Effector memory CD8-positive, alpha-beta T cell (primary cell): ENCODE data around the gene TPCN2.

Experiments
- ATAC-seq: fragments of 150-1000 bp; cut with Tn5 transposase; replicated peaks from 2 replicates; pipeline ENCODE4 v1.10.0; 2021; ENCODE audit warnings: mild to moderate bottlenecking, moderate library complexity
- DNase-seq, 3 experiments: peaks; one replicate each; pipeline ENCODE4 v3.0.0; 2021
- H3K27ac Mint-ChIP-seq, 2 donors: one replicate each; pipeline ENCODE4 v1.8.0; 2022; ENCODE audit warnings: mild to moderate bottlenecking in 2 of 2, mixed read lengths in 2 of 2, moderate library complexity in 2 of 2
- H3K27me3 Mint-ChIP-seq, 2 donors: one replicate each; pipeline ENCODE4 v1.8.0; 2022; ENCODE audit warnings: mixed read lengths in 2 of 2
- H3K36me3 Mint-ChIP-seq: one replicate; pipeline ENCODE4 v1.8.0; 2022; ENCODE audit warnings: mild to moderate bottlenecking, moderate library complexity, mixed read lengths; ENCODE audit not compliant: insufficient read depth
- H3K4me1 Mint-ChIP-seq, 2 donors: one replicate each; pipeline ENCODE4 v1.8.0; 2022; ENCODE audit warnings: low read depth in 2 of 2, mixed read lengths in 2 of 2
- H3K4me3 Mint-ChIP-seq, 2 donors: one replicate each; pipeline ENCODE4 v1.8.0; 2022; ENCODE audit warnings: mild to moderate bottlenecking in 2 of 2, mixed read lengths in 2 of 2, moderate library complexity in 2 of 2
- H3K9me3 Mint-ChIP-seq, 2 donors: one replicate each; pipeline ENCODE4 v1.8.0; 2022; ENCODE audit warnings: mixed read lengths in 2 of 2

Gene TPCN2

GRCh38 chr11:69037074-69037473 lies 11.7 kb upstream of the TPCN2 start:
- no peak for DNase-seq
- ATAC-seq: no peak
- Mint-ChIP-seq H3K4me3 (no peak overlapping the region), H3K27me3 (peaks cover 21 to 43% of the 10 kb centered on the region in 2 donors), H3K27ac (no peak overlapping the region), H3K36me3 (no peaks in the 10 kb centered on the region), H3K4me1 (no peaks in the 10 kb centered on the region), H3K9me3 (no peaks in the 10 kb centered on the region)

- DNase-seq: no peak
- no peak overlapping the region for H3K27ac Mint-ChIP-seq
Measured at GRCh38 chr11:69037544-69037943, 11.2 kb upstream of the TPCN2 start.

GRCh38 chr11:69039501-69039900 lies 9.2 kb upstream of the TPCN2 start:
- Mint-ChIP-seq H3K4me3 (no peak overlapping the region), H3K36me3 (no peaks in the 10 kb centered on the region), H3K27ac (no peak overlapping the region), H3K9me3 (no peaks in the 10 kb centered on the region), H3K27me3 (peaks cover 15 to 39% of the 10 kb centered on the region in 2 donors), H3K4me1 (peaks cover 0 to 1% of the 10 kb centered on the region in 2 donors)
- ATAC-seq: no peak
- DNase-seq: no peak

More at GRCh38 chr11:69037544-69037943, 11.2 kb upstream of the TPCN2 start:
- H3K4me3 Mint-ChIP-seq: no peak overlapping the region
- H3K4me1 Mint-ChIP-seq: no peaks in the 10 kb centered on the region
- H3K9me3 Mint-ChIP-seq: no peaks in the 10 kb centered on the region
- H3K36me3 Mint-ChIP-seq: no peaks in the 10 kb centered on the region
- peaks cover 21 to 47% of the 10 kb centered on the region in 2 donors for H3K27me3 Mint-ChIP-seq
- no peak for ATAC-seq

GRCh38 chr11:69040051-69040450 lies 8.7 kb upstream of the TPCN2 start:
- no peaks in the 10 kb centered on the region for H3K36me3 Mint-ChIP-seq
- H3K27me3 Mint-ChIP-seq: peaks cover 11 to 35% of the 10 kb centered on the region in 2 donors
- no peak overlapping the region for H3K4me3 Mint-ChIP-seq
- ATAC-seq: no peak
- H3K27ac Mint-ChIP-seq: no peak overlapping the region
- H3K9me3 Mint-ChIP-seq: no peaks in the 10 kb centered on the region
- H3K4me1 Mint-ChIP-seq: peaks cover 0 to 1% of the 10 kb centered on the region in 2 donors
- DNase-seq: no peak

GRCh38 chr11:69040581-69041260 lies 8.0 kb upstream of the TPCN2 start:
- no peaks in the 10 kb centered on the region for H3K9me3 Mint-ChIP-seq
- ATAC-seq (no peak), DNase-seq (no peak)
- H3K36me3 Mint-ChIP-seq: no peaks in the 10 kb centered on the region
- peaks cover 0 to 1% of the 10 kb centered on the region in 2 donors for H3K4me1 Mint-ChIP-seq
- H3K4me3 Mint-ChIP-seq: no peak overlapping the region
- H3K27ac Mint-ChIP-seq: no peak overlapping the region
- peaks cover 4 to 28% of the 10 kb centered on the region in 2 donors for H3K27me3 Mint-ChIP-seq

GRCh38 chr11:69041516-69041915 lies 7.2 kb upstream of the TPCN2 start:
- H3K9me3 Mint-ChIP-seq: no peaks in the 10 kb centered on the region
- no peak overlapping the region for H3K27ac Mint-ChIP-seq
- H3K4me3 Mint-ChIP-seq: no peak overlapping the region
- peaks cover 0 to 1% of the 10 kb centered on the region in 2 donors for H3K4me1 Mint-ChIP-seq
- peaks cover 4 to 28% of the 10 kb centered on the region in 2 donors for H3K27me3 Mint-ChIP-seq
- no peaks in the 10 kb centered on the region for H3K36me3 Mint-ChIP-seq
- ATAC-seq: no peak
- DNase-seq: no peak

- Mint-ChIP-seq H3K4me3 (no peak overlapping the region), H3K4me1 (peaks cover 0 to 5% of the 10 kb centered on the region in 2 donors), H3K9me3 (no peaks in the 10 kb centered on the region), H3K36me3 (peaks cover 2% of the 10 kb centered on the region), H3K27ac (no peak overlapping the region), H3K27me3 (peaks cover 7 to 19% of the 10 kb centered on the region in 2 donors)
- DNase-seq (no peak), ATAC-seq (no peak)
Measured at GRCh38 chr11:69044111-69045013, 4.4 kb upstream of the TPCN2 start.

GRCh38 chr11:69048031-69048693 lies 570 bp upstream of the TPCN2 start:
- ATAC-seq (no peak), DNase-seq (no peak)
- Mint-ChIP-seq H3K9me3 (no peaks in the 10 kb centered on the region), H3K36me3 (peaks cover 6% of the 10 kb centered on the region), H3K27me3 (peaks cover 7 to 9% of the 10 kb centered on the region in 2 donors), H3K27ac (peak overlapping the region; percentile 77 to 89), H3K4me3 (peak overlapping the region; percentile 73 to 82), H3K4me1 (peaks cover 20 to 29% of the 10 kb centered on the region in 2 donors)

GRCh38 chr11:69049490-69049867 lies 747 bp downstream of the TPCN2 start:
- no peak for ATAC-seq
- H3K27me3 Mint-ChIP-seq: peaks cover 7 to 9% of the 10 kb centered on the region in 2 donors
- peak overlapping the region; percentile 73 to 82 for H3K4me3 Mint-ChIP-seq
- no peaks in the 10 kb centered on the region for H3K9me3 Mint-ChIP-seq
- peaks cover 20 to 32% of the 10 kb centered on the region in 2 donors for H3K4me1 Mint-ChIP-seq
- H3K27ac Mint-ChIP-seq: peak overlapping the region; percentile 84 to 89
- peaks cover 13% of the 10 kb centered on the region for H3K36me3 Mint-ChIP-seq
- DNase-seq: peak in 1 of 3 experiments; percentile 24

GRCh38 chr11:69050592-69051380 lies 2.1 kb downstream of the TPCN2 start:
- Mint-ChIP-seq H3K27ac (peak overlapping the region; percentile 10 to 89), H3K36me3 (peaks cover 16% of the 10 kb centered on the region), H3K4me1 (peaks cover 28 to 38% of the 10 kb centered on the region in 2 donors), H3K27me3 (peaks cover 7 to 8% of the 10 kb centered on the region in 2 donors), H3K4me3 (peak overlapping the region; percentile 73 to 82), H3K9me3 (no peaks in the 10 kb centered on the region)
- no peak for ATAC-seq
- no peak for DNase-seq

GRCh38 chr11:69051381-69052342 lies 2.9 kb downstream of the TPCN2 start:
- peak overlapping the region in 1 of 2 donors; percentile 82 for H3K4me3 Mint-ChIP-seq
- H3K36me3 Mint-ChIP-seq: peaks cover 16% of the 10 kb centered on the region
- peak overlapping the region; percentile 10 to 89 for H3K27ac Mint-ChIP-seq
- no peak for ATAC-seq
- no peaks in the 10 kb centered on the region for H3K9me3 Mint-ChIP-seq
- H3K27me3 Mint-ChIP-seq: peaks cover 0 to 1% of the 10 kb centered on the region in 2 donors
- no peak for DNase-seq
- peaks cover 34 to 43% of the 10 kb centered on the region in 2 donors for H3K4me1 Mint-ChIP-seq
